Activated naive CD8-positive, alpha-beta T cell treated with anti-CD3 and anti-CD28 coated beads, Interleukin-2, amount 50 U/mL, for 24 hours (primary cell): ENCODE measurements around the gene ABHD16A.

Source experiments
- ATAC-seq: fragments of 150-1000 bp; cut with Tn5 transposase; one replicate; pipeline ENCODE4 v1.10.0; 2021
- DNase-seq: peaks from one replicate; pipeline ENCODE4 v3.0.0; 2021
- H3K27ac Mint-ChIP-seq: one replicate; pipeline ENCODE4 v1.8.0; 2021; ENCODE audit warnings: mild to moderate bottlenecking, mixed read lengths
- H3K27me3 Mint-ChIP-seq: one replicate; pipeline ENCODE4 v1.8.0; 2021; ENCODE audit warnings: mixed read lengths
- H3K36me3 Mint-ChIP-seq: one replicate; pipeline ENCODE4 v1.8.0; 2021; ENCODE audit warnings: low read depth, mixed read lengths
- H3K4me1 Mint-ChIP-seq: one replicate; pipeline ENCODE4 v1.8.0; 2021; ENCODE audit warnings: mixed read lengths
- H3K4me3 Mint-ChIP-seq: one replicate; pipeline ENCODE4 v1.8.0; 2021; ENCODE audit warnings: mild to moderate bottlenecking, moderate library complexity, mixed read lengths
- H3K9me3 Mint-ChIP-seq: one replicate; pipeline ENCODE4 v1.8.0; 2021; ENCODE audit warnings: mixed read lengths

ABHD16A gene

DNA sequence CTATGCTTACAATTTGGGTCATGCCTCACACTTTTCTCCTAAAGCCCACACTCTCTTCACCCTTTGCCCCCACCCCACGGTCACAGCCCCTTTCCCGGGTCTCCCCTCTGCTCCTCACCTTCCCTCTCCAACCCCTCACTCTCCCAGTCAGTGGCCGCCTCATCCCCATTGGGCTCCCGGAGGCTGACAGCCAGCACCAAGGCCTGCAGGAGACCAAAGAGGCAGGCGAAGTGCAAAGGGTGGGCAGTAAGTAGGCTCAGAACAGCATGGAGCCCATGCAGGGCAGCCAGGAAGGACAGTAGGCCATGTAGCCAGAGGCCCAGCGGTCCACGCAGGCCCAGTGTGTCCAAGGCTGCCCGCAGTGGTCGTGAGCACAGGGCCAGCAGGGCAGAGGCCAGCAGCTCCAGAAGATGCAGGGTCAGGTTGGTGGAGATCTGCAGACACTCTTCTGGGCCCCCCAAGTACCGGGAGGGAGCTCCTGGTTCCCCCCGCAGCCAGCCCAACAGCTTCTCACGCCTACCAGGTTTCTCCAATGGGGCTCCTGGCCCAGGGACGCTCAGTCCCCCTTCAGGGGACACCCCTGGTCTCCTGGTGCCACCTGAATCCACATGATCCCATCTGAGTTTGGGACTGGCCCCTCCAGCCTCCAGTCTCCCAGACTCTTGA, 44.0 kb downstream of the ABHD16A start:
- no peak for ATAC-seq
- peaks cover 71% of the 10 kb centered on the region for H3K4me1 Mint-ChIP-seq
- peak overlapping the region; percentile 93 for H3K4me3 Mint-ChIP-seq
- H3K36me3 Mint-ChIP-seq = peaks cover 45% of the 10 kb centered on the region
- no peaks in the 10 kb centered on the region for H3K27me3 Mint-ChIP-seq
- H3K27ac Mint-ChIP-seq = peak overlapping the region; percentile 87
- no peak for DNase-seq
- H3K9me3 Mint-ChIP-seq = no peaks in the 10 kb centered on the region

- peak overlapping the region; percentile 93 for H3K4me3 Mint-ChIP-seq
- H3K4me1 Mint-ChIP-seq = peaks cover 69% of the 10 kb centered on the region
- ATAC-seq (no peak), DNase-seq (no peak)
- H3K27me3 Mint-ChIP-seq = no peaks in the 10 kb centered on the region
- H3K9me3 Mint-ChIP-seq = no peaks in the 10 kb centered on the region
- H3K36me3 Mint-ChIP-seq = peaks cover 36% of the 10 kb centered on the region
- H3K27ac Mint-ChIP-seq = peak overlapping the region; percentile 79
These were observed 44.9 kb downstream of the ABHD16A start for GRCh38 chr6:31658158-31658688.

DNA sequence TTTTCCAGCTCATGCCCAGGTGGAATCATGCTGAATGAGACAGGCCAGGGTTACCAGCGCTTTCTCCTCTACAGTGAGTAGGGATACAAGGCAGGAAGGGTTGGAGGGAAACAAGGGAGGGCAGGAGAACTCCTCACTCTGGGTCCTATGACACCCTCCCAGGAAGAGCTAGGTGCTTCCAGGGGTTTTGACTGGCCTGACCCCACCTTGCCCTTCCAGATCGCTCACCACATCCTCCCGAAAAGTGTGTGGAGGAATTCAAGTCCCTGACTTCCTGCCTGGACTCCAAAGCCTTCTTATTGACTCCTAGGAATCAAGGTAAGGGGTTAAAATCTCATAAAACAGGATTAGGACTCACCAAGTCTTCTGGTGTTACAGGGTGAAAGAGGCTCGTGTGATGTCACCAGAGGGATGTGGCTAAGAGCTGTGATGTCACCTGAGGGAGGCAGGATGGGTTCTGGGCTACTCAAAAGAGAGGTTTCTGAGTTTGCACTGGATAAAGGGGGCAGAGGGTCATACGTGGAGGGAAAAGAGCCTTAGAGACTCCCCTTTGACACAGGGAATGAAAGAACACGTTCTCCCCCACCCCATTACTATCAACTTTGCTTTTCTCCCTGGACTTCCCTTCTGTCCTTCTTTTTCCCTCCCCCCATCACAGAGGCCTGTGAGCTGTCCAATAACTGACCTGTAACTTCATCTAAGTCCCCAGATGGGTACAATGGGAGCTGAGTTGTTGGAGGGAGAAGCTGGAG, 45.5 kb downstream of the ABHD16A start:
- peak overlapping the region; percentile 79 for H3K27ac Mint-ChIP-seq
- peaks cover 32% of the 10 kb centered on the region for H3K36me3 Mint-ChIP-seq
- ATAC-seq (no peak), DNase-seq (no peak)
- peak overlapping the region; percentile 93 for H3K4me3 Mint-ChIP-seq
- H3K27me3 Mint-ChIP-seq = no peaks in the 10 kb centered on the region
- no peaks in the 10 kb centered on the region for H3K9me3 Mint-ChIP-seq
- H3K4me1 Mint-ChIP-seq = peaks cover 69% of the 10 kb centered on the region

- Mint-ChIP-seq H3K4me3 (no peak within 1 kb of the TSS), H3K27ac (peak within 1 kb of the TSS; percentile 54), H3K27me3 (no peaks in the 10 kb centered on the region), H3K9me3 (no peaks in the 10 kb centered on the region), H3K4me1 (peaks cover 72% of the 10 kb centered on the region), H3K36me3 (peaks cover 30% of the 10 kb centered on the region)
- DNase-seq (no peak), ATAC-seq (no peak)
These were observed 47.5 kb downstream of the ABHD16A start, which contains the start of gene APOM for GRCh38 chr6:31655349-31656237. Gene APOM, plus strand, starts transcription at chr6:31655894. Its CDS starts 73 bp downstream, at chr6:31655967.

DNA sequence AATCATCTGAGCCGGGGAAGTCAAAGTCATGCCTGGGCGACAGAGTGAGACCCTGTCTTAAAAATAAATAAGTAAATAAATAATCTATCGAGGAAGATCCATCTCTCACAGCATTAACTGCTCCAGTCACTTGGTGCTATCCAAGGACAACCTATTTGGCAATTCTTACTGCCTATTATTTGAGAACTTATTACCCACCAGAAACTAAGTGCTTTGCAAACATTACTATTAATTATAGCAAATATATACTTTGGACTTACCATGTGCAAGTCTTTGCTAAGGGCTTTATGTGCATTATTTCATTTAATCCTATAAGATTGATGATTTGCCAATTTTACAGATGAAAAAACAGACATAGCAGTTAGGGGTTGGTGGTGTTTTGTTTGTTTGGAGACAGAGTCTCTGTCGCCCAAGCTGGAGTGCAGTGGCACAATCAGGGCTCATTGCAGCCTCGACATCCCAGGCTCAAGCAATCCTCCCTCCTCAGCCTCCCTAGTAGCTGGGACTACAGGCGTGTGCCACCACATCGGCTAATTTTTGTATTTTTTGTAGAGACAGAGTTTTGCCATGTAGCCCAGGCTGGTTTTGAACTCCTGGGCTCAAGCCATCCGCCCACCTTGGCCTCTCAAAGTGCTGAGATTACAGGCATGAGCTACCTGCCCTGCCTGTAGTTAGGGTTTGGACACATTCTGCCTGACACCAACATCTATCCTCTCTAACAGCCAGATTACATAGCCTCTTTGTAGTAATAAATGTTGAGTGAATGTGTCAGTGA, 48.4 kb downstream of the ABHD16A start:
- Mint-ChIP-seq H3K36me3 (peaks cover 28% of the 10 kb centered on the region), H3K9me3 (no peaks in the 10 kb centered on the region), H3K27ac (no peak overlapping the region), H3K4me3 (no peak overlapping the region), H3K4me1 (peaks cover 75% of the 10 kb centered on the region), H3K27me3 (no peaks in the 10 kb centered on the region)
- DNase-seq = no peak
- ATAC-seq = no peak

GRCh38 chr6:31652925-31653724, 50.0 kb downstream of the ABHD16A start:
- Mint-ChIP-seq H3K27me3 (no peaks in the 10 kb centered on the region), H3K9me3 (no peaks in the 10 kb centered on the region), H3K4me1 (peaks cover 63% of the 10 kb centered on the region), H3K36me3 (peaks cover 34% of the 10 kb centered on the region), H3K27ac (peak overlapping the region; percentile 100), H3K4me3 (peak overlapping the region; percentile 91)
- ATAC-seq = peak; percentile 60
- DNase-seq = peak; percentile 86

GRCh38 chr6:31651602-31652191, 51.4 kb downstream of the ABHD16A start:
- DNase-seq = no peak
- ATAC-seq = peak; percentile 66

DNA sequence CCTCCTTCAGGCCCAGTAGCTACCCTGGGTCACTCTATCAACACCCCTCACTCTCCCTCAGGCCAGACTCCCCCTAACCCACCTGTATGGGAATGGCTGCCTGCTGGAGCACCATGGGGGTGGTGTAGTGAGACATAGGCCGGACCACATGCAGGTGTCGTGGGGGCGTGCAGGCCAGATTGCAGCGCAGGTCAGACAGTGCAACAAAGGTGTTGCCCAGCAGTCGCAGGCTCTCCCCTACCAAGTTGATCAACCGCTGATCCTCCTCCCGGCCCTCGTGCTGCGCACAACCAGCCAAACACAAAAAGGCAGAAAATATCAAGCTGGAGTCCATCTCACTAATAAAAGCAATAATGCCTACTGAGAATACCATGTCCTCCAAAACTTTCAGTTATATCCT, 57.8 kb downstream of the ABHD16A start:
- Mint-ChIP-seq H3K27ac (no peak overlapping the region), H3K27me3 (no peaks in the 10 kb centered on the region), H3K4me1 (peaks cover 17% of the 10 kb centered on the region), H3K36me3 (peaks cover 40% of the 10 kb centered on the region), H3K9me3 (no peaks in the 10 kb centered on the region), H3K4me3 (no peak overlapping the region)
- ATAC-seq = no peak
- DNase-seq = no peak

More at GRCh38 chr6:31651602-31652191, 51.4 kb downstream of the ABHD16A start:
- Mint-ChIP-seq H3K36me3 (peaks cover 35% of the 10 kb centered on the region), H3K27ac (peak overlapping the region; percentile 100), H3K4me1 (peaks cover 51% of the 10 kb centered on the region), H3K4me3 (peak overlapping the region; percentile 91), H3K27me3 (no peaks in the 10 kb centered on the region), H3K9me3 (no peaks in the 10 kb centered on the region)

DNA sequence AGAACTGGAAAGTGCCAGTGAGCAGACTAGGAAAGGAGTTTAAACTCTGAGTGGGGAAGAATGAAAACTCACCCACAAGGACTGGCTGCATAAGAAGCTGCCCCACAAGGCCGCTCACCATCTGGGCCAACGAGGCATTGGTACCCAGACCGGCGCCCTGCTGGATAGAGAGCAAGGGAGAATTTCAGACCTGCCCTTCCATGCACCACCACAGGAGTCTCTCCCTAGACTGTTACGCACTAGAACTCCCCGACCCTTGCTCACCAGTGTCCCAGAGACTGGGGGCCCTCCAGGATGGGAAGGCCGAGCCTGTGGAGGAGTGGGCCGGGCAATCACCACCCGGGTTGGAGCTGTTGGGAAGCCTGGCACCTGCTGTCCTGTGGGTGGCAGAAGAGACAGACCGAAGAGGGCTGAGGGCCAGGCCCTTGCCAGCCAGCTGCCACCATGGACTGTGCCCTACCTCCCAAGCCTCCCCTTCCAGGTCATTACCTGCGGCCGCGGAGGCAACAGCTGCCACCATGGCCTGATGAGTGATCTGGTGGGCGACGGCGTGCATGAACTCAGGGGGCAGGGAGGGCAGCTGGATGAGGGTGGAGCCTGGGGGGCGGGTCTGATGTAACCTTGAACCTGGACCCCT, 59.2 kb downstream of the ABHD16A start:
- peaks cover 40% of the 10 kb centered on the region for H3K36me3 Mint-ChIP-seq
- H3K27me3 Mint-ChIP-seq = no peaks in the 10 kb centered on the region
- H3K4me1 Mint-ChIP-seq = peaks cover 18% of the 10 kb centered on the region
- no peak for ATAC-seq
- no peak overlapping the region for H3K4me3 Mint-ChIP-seq
- no peak for DNase-seq
- no peaks in the 10 kb centered on the region for H3K9me3 Mint-ChIP-seq
- no peak overlapping the region for H3K27ac Mint-ChIP-seq

- Mint-ChIP-seq H3K4me1 (peaks cover 22% of the 10 kb centered on the region), H3K27me3 (no peaks in the 10 kb centered on the region), H3K9me3 (no peaks in the 10 kb centered on the region), H3K36me3 (peaks cover 40% of the 10 kb centered on the region), H3K4me3 (no peak overlapping the region), H3K27ac (no peak overlapping the region)
- ATAC-seq (no peak), DNase-seq (no peak)
These were observed 60.1 kb downstream of the ABHD16A start for GRCh38 chr6:31642798-31643570.

DNA sequence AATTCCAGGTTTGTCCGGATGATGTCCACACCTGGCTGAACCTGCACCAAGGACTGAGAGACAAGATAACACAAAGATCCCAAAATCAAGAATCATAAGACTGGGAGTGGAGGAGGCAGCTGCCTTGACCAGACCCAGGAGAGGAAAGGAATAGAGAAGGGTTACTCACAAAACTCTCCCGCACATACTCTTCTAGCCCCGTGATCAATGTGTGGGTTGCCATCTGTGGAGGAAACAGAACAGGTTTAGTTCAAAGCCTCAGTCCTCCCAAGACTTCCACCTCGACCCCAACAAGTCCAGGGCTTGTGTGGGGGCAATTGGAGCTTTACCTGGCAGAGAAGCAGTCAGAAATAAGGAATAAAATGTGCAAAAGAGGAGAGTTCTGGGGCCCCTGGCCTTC, 61.8 kb downstream of the ABHD16A start:
- Mint-ChIP-seq H3K27me3 (no peaks in the 10 kb centered on the region), H3K4me1 (peaks cover 22% of the 10 kb centered on the region), H3K36me3 (peaks cover 41% of the 10 kb centered on the region), H3K4me3 (no peak overlapping the region), H3K9me3 (no peaks in the 10 kb centered on the region), H3K27ac (peak overlapping the region; percentile 25)
- ATAC-seq = no peak
- no peak for DNase-seq

- Mint-ChIP-seq H3K4me1 (peaks cover 21% of the 10 kb centered on the region), H3K27ac (peak overlapping the region; percentile 75), H3K4me3 (no peak overlapping the region), H3K36me3 (peaks cover 42% of the 10 kb centered on the region), H3K27me3 (no peaks in the 10 kb centered on the region), H3K9me3 (no peaks in the 10 kb centered on the region)
- ATAC-seq (no peak), DNase-seq (no peak)
These were observed 62.5 kb downstream of the ABHD16A start for GRCh38 chr6:31640612-31641011.
